Stimulated activated CD4-positive, alpha-beta T cell treated with anti-CD3 and anti-CD28 coated beads, Interleukin-4, amount 100 ng/mL, for 1 hour (primary cell): ENCODE measurements around the gene LRRC30.
"Not testable (repeated sequence)": the region's sequence is repeated elsewhere in the genome, so short reads cannot be mapped to it uniquely, and the experiment has no call there.

Experiments used
- DNase-seq: peaks from one replicate; pipeline ENCODE4 v3.0.0-alpha.2; 2020

The LRRC30 gene

GRCh38 chr18:7230626-7231349 is at the start of gene LRRC30:
TSS of gene LRRC30 (plus strand) at chr18:7231089. CDS start at chr18:7231139, 50 bp downstream.
- no peak for DNase-seq

DNA sequence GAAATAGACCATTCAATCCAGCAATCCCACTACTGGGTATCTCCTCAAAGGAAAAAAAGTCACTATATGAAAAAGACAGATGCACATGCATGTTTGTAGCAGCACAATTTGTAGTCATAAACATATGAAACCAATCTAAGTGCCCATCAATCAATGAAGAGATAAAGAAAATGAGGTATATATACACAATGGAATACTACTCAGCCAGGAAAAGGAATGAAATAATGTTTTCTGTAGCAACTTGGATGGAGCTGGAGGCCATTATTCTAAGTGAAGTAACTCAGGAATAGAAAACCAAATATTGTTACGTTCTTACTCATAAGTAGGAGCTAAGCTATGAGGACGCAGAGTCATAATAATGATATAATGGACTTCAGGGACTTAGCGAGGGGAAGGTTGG is 45.2 kb upstream of the LRRC30 start:
- no peak for DNase-seq

DNA sequence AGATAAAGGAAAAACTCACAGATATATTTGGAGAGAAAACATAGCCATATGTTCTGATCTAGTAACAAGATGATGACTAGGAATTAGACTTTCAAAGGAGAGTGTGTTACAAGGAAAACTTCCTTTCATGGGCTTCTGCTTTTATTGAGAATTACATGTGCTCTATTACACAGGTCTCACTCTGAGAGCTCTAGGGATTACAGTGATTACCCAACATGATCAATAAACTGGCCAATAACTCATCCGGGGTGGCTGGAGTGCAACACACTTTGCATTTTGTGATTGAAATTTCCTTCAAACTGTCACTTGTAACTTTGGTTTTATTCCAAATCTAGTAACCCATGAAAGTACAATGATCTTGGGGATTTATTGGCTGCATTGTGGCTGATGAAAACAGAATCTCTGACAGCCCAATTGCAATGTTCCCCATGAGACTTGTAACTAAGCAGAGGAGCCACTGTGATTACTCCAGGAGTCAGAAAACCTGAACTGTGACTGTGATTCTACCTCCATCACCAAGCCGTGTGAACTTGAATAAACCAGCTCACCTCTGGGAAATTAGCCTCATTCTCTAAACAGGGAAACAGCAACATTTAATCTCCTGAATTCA is 40.2 kb upstream of the LRRC30 start:
- DNase-seq: no peak

DNA sequence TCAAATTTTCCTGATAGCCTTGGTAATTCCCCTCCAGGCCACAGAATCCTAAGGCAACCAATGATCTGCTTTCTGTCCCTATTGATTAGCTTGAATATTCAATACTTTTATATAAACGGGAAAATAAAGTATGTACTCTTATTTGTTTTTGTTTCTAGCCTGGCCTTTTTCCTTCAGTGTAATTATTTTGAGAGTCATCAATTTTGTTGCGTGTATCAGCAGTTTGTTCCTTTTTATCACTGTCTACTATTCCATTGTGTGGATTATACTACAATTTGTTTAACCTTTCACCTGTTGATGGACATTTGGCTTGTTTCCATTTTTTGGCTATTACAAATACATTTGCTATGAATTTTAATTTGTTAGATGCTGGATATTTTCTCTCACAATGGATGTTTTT is 39.2 kb upstream of the LRRC30 start:
- no peak for DNase-seq

DNA sequence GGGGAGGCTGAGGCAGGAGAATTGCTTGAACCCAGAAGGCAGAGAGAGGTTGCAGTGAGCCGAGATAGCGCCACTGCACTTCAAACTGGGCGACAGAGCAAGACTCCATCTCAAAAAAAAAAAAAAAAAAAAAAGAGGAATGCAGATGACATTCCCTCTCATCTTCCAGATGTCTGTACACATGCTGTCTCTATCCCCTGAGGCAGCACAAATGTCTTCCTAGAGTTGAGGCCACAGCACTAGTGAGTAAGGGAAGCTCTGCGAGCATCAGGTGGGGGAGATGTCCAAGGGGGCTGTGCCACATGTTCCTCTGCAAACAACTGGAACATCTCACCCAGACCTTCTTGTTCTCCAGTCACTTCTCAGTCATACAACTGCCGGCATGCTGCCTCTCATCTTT is 35.6 kb upstream of the LRRC30 start:
- DNase-seq: no peak

DNA sequence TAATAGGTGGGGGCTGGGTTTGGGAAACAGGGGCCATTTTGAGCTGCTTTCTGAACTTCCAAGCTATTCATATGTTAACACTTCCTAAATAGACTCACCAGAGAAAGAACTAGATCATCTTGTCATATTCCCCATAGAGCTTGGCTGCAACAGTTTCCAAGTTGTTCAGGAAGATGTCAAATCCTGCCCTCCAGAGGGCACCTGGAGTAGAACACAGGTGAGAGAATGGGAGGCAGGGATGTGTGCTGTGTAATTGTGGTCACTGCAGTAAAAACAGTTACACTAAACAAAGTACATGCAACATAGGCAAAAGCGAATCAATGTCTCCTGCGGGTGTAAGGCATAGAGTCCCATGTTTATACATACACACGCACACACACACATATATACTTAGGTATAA is 34.5 kb upstream of the LRRC30 start:
- DNase-seq: no peak

DNA sequence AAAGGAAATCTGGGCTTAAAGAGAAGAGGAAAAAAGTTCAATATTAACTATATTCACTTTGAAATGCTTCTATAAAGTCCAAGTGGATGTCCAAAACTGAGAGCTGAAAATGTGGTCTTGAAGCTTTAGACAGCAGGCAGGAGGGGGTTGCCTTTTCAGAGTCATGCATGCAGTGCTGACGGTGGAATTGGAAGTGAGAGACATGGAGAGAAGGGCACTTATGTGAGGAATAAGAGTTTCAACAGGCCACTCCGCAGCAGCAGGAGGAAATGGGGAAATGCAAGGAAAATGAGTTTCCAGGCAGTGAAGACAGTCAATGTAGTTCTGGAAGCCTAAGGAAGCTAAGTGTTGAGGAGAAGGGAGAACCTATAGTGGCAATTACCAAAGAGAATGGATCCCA is 33.0 kb upstream of the LRRC30 start:
- DNase-seq: no peak

DNA sequence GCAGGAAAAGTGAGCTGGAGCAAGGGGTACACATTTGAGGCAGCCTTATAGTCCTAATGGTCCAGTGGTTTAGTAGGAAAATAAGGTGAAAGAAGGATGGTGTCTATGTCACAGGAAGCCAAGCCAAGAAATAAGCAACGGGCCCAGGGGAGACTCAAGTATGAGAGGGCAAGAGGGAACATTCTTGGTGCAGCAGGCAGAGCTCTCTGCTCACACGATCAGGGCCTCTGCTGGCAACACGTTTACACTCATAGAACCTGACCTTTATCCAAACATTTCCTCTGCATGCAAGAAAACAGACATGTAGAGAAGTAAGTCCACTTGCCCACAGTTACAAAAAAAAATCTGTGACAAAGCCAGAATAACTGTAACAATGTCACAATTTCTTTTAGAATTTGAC is 32.6 kb upstream of the LRRC30 start:
- DNase-seq: no peak

DNA sequence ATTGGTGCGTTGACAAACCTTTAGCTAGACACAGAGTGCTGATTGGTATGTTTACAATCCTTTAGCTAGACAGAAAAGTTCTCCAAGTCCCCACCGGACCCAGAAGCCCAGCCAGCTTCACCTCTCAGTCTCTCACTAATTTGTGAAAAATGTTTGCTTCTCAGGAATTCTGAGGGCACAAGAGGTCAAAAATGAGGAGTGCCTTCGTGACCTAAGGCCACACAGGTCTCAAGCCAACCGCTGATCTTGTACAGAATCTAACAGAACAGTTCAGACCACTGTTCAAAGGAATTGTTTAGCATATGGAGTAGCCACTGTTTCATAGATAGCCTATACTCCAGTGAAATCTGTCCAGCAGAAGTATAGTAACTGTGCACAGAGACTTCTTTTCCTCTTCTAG is 29.8 kb upstream of the LRRC30 start:
- no peak for DNase-seq

DNA sequence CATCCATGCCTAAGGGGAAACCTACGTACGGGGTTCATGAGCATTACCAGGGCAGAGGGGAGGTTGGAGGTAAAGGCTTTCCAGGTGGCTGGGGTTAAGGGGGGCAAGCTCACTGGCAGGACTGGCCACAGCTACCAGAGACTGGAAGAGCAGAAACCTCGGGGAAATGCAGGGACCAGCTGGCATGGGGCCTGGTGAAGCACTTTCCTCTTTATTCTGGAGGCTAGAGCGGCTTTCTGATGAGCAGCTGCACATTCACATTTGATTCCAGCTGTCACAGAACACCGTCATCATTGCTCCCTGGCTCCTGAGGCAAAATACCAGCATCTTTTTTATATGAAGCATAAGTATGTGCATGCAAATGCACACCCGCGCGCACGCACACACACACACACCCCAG is 28.7 kb upstream of the LRRC30 start:
- DNase-seq: no peak

DNA sequence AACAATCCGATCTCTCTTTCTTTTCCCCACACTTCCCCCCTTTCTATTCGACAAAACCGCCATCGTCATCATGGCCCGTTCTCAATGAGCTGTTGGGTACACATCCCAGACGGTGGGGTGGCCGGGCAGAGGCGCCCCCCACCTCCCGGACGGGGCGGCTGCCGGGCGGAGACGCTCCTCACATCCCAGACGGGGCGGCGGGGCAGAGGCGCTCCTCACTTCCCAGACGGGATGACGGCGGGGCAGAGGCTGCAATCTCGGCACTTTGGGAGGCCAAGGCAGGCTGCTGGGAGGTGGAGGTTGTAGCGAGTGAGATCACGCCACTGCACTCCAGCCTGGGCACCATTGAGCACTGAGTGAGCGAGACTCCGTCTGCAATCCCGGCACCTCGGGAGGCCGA is 27.3 kb upstream of the LRRC30 start:
- not testable (repeated sequence) for DNase-seq

DNA sequence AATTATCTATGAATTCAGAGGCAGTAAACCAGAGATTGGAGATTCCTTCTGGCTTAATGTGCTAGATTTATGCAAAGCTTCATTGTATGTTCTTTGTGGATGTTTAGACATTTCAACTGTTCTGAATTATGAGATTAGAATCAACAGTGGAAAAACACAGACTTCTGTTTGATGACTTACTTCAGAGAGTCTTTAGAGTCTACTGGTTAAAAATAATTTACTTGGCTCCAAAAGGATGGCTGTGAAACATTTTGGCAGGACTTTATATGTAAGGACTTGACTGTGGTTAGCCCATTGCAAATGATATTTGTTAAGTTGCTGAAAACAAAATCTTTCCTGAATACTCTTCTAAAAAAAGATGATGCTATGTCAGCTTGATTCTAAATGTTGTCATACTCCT is 25.5 kb upstream of the LRRC30 start:
- no peak for DNase-seq

GRCh38 chr18:7206217-7206616 is 24.7 kb upstream of the LRRC30 start:
- no peak for DNase-seq

- DNase-seq: no peak
These were observed 23.4 kb upstream of the LRRC30 start for GRCh38 chr18:7207366-7207915.

GRCh38 chr18:7221424-7222155 is 9.3 kb upstream of the LRRC30 start:
- no peak for DNase-seq

GRCh38 chr18:7224198-7224597 is 6.7 kb upstream of the LRRC30 start:
- DNase-seq: no peak

DNA sequence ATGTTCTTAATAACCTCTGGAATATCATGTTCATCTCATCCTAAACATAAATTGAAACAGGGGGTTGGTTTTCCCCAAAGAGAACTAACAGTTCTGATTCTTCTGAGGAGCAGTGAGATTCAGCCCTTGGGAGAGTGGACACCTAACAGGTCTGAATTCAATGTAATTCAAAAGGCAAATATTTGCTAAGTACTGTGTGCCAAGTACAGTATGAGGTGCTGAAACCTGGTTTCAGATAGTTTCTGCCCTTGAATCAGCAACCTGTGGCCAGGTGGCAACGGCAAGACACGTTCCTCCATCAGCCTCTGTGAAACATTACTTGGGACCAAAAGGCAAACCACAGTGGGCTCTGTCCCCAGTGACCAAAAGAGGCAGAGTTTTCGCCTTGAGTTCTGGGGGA is 1.3 kb downstream of the LRRC30 start:
- no peak for DNase-seq

DNA sequence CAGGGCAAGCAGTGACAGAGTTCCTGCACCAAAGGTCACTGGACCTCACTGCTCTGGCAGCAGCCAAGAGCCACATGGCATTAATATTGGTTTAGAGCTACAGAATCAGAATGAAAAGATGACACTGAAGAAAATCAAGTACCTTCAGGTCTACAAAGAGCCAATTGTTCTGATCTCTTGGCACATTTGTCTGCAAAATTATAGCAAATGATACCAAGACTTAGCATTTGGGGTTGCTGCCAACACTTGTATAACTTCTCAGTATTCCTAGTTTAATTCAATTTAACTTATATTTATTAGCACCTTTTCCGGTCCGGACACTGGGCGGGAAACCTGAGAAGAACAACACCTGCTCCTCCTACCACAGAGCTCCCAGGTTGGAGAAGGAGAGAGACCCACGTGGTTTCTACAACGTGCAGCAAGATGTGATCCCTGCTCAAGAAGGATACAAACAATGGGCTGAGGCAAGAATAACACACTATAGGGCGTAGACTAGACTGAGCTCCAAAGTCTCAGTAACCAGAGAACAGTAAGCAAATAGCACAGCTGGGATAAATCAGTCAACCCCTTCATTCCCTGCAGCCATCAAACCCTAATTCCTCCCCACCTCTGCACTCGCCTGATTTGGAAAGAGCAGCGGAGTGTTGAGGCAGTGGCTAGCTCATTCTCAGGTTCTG is 2.4 kb downstream of the LRRC30 start:
- no peak for DNase-seq

GRCh38 chr18:7234091-7234490 is 3.2 kb downstream of the LRRC30 start:
- no peak for DNase-seq

DNA sequence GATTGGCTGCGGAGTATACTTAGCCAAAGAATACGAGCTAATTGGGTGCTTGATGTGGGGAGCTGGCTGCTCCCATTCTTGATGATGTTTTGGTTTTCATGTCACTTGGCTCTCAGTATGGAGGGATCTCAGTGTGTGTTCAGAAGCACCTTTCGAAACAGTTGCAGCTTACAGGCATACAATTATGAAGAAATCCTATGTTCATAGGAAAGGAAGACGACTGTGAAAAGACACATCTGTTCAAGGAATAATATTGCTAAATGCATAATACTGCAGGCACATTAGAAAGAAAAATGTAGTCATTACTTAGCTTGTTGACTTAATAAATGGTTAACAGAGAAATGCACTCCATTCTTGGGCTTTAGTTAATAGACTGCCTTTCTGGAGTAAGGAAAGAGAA is 4.1 kb downstream of the LRRC30 start:
- no peak for DNase-seq

DNA sequence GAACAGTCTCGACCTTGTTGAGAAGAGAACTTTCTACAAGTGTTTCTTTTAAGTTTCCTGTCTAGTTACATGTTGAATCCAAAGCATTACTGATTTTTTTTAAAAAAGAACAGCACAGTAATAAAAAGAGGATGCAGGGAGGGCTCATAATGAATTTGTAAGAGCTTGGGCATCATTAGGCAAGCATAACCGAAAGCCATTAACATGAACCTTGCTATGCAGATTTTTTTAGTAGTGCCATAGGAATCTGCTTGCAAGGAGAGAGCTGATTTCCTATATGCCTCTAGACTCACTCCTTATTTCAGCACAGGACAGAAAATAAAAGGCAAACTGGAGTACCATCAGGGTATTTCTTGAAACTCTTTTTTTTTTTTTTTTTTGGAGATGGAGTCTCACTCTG is 5.2 kb downstream of the LRRC30 start:
- DNase-seq: no peak

GRCh38 chr18:7236933-7237332 is 6.0 kb downstream of the LRRC30 start:
- no peak for DNase-seq

GRCh38 chr18:7237673-7238272 is 6.9 kb downstream of the LRRC30 start:
- no peak for DNase-seq
